AG08396 (cell line): ENCODE measurements around the gene ATP2A1.

ENCODE experiments used
- DNase-seq: peaks from one replicate; pipeline ENCODE4 v3.0.0; 2012; ENCODE audit warnings: low spot score, mixed read lengths

Gene ATP2A1

GRCh38 chr16:28878083-28878926 lies at the start of gene ATP2A1:
ATP2A1 (plus strand) TSS chr16:28878488; CDS start chr16:28878672, 184 bp downstream.
- DNase-seq: no peak

- no peak for DNase-seq
Measured at GRCh38 chr16:28829747-28830146, 48.5 kb upstream of the ATP2A1 start.

DNA sequence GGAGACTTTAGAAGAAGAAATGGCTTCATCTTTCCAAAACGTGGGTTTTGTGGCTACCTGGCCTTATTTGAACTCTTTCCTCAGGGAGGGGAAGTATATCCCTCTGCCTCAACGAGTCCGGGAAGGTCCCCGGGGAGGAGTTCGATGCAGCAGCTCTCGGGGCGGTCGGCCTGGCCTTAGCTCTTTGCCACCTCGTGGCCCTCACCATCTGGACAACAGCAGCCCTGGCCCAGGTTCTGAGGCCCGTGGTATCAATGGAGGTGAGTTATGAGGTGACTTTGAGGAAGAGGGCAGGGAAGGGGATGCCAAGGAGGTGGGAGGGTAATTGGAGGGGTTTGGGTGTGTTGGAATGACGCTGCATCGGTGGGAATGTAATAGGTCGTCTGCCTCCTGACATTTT lies 47.8 kb upstream of the ATP2A1 start:
- no peak for DNase-seq

DNA sequence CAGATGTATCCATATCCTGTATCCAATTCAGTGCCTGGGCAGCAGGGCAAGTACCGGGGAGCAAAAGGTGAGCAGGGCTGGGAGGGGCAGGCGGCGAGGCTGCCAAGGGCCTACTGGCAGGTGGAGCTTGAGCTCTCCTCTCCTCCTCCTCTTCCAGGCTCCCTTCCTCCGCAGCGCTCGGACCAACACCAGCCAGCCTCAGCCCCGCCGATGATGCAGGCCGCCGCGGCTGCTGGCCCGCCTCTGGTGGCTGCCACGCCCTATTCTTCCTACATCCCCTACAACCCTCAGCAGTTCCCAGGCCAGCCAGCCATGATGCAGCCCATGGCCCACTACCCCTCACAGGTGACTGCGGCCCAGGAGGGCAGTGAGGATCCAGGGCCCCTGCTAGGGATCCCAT lies 43.9 kb upstream of the ATP2A1 start:
- DNase-seq: no peak

DNA sequence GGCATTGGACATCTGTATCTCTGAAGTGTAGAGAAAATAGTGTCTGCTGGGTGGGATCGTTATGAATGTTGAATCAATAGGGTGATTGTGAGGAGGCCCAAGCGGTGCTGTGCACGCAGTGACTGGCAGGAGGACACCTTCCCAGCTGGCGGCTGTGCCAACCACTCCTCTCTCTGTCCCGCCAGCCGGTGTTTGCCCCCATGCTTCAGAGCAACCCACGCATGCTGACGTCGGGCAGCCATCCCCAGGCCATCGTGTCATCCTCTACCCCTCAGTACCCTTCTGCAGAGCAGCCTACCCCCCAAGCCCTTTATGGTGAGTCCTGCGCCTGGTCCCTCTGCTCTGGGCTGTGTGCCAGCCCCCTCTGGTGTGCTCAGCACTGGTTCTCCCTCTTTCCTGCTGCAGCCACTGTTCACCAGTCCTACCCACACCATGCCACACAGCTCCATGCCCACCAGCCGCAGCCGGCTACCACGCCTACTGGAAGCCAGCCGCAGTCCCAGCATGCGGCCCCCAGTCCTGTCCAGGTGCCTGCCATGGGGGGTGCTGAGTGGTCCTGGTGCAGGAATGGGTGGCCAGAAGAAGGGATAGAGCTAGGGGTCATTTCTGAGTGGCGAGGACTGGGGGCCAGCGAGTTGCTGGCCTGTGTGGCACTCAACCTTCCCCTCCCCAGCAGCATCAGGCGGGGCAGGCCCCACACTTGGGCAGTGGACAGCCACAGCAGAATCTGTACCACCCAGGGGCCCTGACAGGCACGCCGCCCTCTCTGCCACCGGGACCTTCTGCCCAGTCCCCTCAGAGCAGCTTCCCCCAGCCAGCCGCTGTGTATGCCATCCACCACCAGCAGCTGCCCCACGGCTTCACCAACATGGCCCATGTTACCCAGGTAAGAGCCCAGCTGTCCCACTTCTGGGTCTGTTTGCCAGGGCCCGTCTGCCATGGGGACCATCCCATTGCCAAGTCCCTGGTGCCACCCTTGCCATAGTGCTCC lies 43.1 kb upstream of the ATP2A1 start:
- DNase-seq: no peak

DNA sequence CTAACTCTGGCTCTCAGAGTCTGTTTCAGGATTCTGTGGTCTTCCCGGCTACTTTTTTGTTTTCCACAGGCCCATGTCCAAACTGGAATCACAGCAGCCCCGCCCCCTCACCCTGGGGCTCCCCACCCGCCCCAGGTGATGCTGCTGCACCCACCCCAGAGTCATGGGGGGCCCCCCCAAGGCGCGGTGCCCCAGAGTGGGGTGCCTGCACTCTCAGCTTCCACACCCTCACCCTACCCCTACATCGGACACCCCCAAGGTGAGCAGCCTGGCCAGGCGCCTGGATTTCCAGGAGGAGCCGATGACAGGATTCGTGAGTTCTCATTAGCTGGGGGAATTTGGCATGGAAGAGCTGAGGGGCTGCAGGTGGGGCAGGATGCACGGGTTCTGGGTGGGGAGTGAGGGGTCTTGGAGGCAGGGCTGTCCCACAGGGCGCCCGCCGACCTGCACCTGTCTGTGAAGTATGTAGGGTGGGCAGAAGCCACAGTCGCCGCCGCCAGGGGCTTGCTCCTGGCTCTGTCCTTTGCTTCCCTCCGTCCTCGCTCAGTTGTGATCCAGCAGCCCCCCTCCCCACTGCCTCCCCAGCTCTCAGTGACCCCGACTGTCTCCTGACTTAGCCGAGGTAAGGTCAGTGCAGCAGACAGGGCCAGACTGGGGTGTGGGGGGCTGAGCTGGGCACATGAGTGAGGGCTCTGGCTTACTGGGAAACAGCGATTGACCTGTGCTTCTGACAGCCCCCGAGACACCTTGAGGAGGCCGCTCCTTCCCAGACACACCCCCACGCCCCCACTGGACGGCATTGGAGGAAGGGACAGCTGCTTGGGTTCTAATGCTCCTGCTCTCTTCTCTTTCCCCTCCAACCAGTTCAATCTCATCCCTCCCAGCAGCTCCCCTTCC lies 42.2 kb upstream of the ATP2A1 start:
- DNase-seq: no peak

DNA sequence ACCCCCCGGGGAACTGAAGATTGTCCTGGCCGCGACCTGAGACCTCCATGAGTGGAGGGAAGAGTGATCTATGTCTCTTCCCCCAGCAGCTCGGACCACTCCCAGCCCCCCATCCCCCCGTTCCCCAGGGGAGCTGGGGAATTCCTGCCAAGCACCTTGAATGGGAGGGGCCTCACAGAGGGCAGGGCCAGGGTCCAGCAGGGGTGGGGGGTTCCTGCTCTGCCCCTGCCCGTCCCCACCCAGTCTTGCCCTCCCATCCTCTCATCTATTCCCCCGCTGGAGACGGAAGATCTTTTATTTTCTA lies 41.6 kb upstream of the ATP2A1 start:
- no peak for DNase-seq

GRCh38 chr16:28837672-28838557 lies 40.4 kb upstream of the ATP2A1 start:
- no peak for DNase-seq

DNA sequence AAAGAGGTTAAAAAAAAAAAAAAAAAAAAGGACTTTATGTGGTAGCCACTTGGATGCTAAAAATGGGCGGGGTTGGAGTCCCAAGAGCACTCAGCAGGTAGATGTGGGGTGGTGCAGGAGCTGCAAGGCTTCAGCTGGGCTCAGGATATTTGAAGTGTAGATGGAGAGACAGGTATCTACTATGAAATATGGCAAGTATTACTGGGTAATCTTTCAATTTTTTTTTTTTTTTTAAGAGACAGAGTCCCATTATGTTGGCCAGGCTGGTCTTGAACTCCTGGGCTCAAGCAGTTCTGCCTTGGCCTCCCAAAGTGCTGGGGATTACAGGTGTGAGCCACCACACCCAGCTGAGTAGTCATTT lies 39.8 kb upstream of the ATP2A1 start:
- no peak for DNase-seq

DNA sequence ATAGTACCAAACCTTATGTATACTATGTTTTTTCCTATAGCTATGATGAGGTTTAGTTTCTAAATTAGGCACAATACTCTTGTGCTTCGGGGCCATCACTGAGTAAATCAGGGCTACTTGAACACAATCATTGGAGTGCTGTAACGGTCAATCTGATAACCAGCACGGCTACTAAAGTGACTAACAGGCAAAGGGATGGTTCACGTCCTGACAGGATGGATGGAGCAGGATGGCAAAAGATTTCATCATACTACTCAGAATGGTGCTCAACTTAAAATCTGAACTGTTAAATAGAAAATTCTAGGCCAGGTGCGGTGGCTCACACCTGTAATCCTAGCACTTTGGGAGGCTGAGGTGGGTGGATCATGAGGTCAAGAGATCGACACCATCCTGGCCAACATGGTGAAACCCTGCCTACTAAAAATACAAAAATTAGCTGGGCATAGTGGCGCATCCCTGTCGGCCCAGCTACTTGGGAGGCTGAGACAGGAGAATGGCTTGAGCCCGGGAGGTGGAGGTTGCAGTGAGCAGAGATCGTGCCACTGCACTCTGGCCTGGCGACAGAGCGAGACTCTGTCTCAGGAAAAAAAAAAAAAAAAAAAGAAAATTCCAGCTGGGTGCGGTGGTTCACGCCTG lies 39.2 kb upstream of the ATP2A1 start:
- DNase-seq: no peak

DNA sequence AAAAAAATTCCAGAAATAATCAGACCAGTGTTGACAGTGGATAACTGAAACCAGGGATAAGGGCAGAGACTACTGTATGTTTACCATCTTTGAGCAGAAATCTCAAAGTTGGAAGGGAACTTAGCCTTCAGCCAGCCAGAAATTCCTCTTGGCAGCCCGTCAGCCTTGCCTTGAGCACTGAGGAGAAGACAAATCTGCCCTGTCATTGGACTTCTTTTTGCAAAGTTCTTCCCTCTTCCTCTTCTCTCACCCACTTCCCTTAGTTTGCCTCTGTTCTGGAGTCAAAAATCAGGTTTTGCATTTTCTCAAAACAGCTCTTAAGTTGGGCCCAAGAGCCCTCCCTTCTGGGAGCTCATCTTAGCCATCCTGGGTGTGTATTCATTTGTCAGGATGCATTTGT lies 38.4 kb upstream of the ATP2A1 start:
- DNase-seq: no peak

GRCh38 chr16:28842696-28843095 lies 35.6 kb upstream of the ATP2A1 start:
- no peak for DNase-seq

GRCh38 chr16:28843766-28844165 lies 34.5 kb upstream of the ATP2A1 start:
- no peak for DNase-seq

GRCh38 chr16:28844226-28844885 lies 33.9 kb upstream of the ATP2A1 start:
- DNase-seq: no peak

- DNase-seq: peak; percentile 47
Measured at GRCh38 chr16:28845293-28845692, 33.0 kb upstream of the ATP2A1 start.

DNA sequence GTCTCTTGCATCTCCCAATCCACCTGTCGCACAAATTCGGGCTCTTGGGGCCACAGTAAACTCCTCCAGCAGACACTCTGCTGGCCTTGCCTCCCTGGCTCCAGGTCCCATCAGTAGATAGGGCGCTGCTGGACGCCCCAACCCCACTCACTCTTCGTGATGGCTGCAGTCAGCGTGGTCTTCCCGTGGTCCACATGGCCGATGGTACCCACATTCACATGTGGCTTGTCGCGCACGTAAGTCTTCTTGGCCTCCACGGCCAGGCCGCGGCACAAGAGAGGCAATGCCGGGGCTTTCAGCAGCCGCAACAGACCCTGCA lies 32.6 kb upstream of the ATP2A1 start:
- DNase-seq: no peak

DNA sequence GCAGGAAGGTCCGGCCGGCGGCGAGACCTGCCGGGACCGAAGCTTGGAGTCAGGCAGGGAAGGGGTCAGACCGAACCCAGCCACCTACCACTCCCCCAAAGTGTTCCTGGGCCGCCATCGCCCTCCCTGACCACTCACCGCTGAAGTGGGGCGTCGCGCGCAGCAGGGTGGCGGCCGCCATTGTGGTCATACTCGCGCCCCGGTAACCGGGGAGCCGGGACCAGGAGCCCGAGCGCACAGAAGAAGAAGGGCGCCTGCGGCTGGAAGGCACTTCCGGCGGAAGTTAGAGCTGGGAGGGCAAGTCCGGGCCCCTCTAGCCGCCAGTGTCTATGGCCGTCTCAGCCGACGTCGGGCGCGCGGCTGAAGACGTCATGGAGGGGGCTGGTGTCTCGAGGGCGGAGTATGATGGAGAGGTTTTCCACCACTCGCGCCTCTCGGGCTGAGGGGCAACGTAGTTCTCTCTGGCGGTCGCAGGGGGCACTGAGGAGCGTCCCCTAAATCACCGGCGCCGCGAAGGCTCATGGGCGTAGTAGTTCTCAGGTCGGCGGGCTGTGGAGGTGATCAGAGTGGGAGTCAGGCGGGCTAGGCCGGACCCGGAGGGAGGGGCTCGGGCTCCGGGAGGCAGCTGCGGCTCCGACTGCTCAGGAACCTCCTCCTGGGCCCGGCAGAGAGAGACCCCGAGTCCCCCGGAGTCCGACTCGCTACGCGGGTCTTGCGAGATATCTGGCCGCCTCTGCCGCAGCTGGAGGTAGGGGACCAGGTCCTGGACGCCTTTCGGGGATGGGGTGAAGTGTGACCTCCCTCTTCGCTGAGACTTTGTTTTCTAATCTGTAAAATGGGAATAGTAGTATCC lies 32.0 kb upstream of the ATP2A1 start, which contains the start of gene TUFM:
TUFM (minus strand) TSS at position 269 of the 853 bp plus-strand sequence; CDS start at position 190, 79 bp downstream.
- peak; percentile 97 for DNase-seq

GRCh38 chr16:28846933-28847273 lies 31.4 kb upstream of the ATP2A1 start:
- no peak for DNase-seq

GRCh38 chr16:28858421-28858820 lies 19.9 kb upstream of the ATP2A1 start:
- no peak for DNase-seq
